Activated CD8-positive, alpha-beta memory T cell treated with anti-CD3 and anti-CD28 coated beads for 4 hours (primary cell): ENCODE results near the gene APC2.

ENCODE experiments used
- DNase-seq, 2 donors: peaks; one replicate each; pipeline ENCODE4 v3.0.0-alpha.2; 2020; ENCODE audit warnings: low read depth in 2 of 2

APC2 gene

GRCh38 chr19:1447504-1447903, 2.4 kb upstream of the APC2 start:
- no peak for DNase-seq

GRCh38 chr19:1447944-1448343, 2.0 kb upstream of the APC2 start:
- no peak for DNase-seq

GRCh38 chr19:1450735-1451731, 1.1 kb downstream of the APC2 start:
- DNase-seq = no peak

GRCh38 chr19:1451916-1452801, 2.2 kb downstream of the APC2 start:
- no peak for DNase-seq

- no peak for DNase-seq
Measured at GRCh38 chr19:1452802-1453524, 3.0 kb downstream of the APC2 start.

- DNase-seq = no peak
Measured at GRCh38 chr19:1453525-1454364, 3.8 kb downstream of the APC2 start.

- DNase-seq = no peak
Measured at GRCh38 chr19:1455002-1455335, 5.0 kb downstream of the APC2 start.

GRCh38 chr19:1455336-1456120, 5.6 kb downstream of the APC2 start:
- no peak for DNase-seq

GRCh38 chr19:1456121-1456900, 6.4 kb downstream of the APC2 start:
- no peak for DNase-seq

- no peak for DNase-seq
Measured at GRCh38 chr19:1457031-1457739, 7.3 kb downstream of the APC2 start.

- DNase-seq = no peak
Measured at GRCh38 chr19:1457892-1458291, 8.0 kb downstream of the APC2 start.

- no peak for DNase-seq
Measured at GRCh38 chr19:1459479-1459878, 9.6 kb downstream of the APC2 start.

- DNase-seq = no peak
Measured at GRCh38 chr19:1460033-1460995, 10.4 kb downstream of the APC2 start.

- DNase-seq = no peak
Measured at GRCh38 chr19:1461862-1462261, 11.9 kb downstream of the APC2 start.

GRCh38 chr19:1465191-1466016, 15.5 kb downstream of the APC2 start:
- no peak for DNase-seq

- no peak for DNase-seq
Measured at GRCh38 chr19:1466018-1466460, 16.1 kb downstream of the APC2 start.
